HL-60 (cell line): ENCODE data around the gene TRIM50.

Experiments
- DNase-seq, 2 experiments: peaks; one replicate each; pipeline ENCODE4 v3.0.0-alpha.2; 2010 to 2020; ENCODE audit warnings: low read depth in 1 of 2, low spot score in 1 of 2
- H3K27ac ChIP-seq: fragments of 250-450 bp; sonication (Bioruptor Pico); replicated peaks from 2 replicates; pipeline ENCODE4 v1.5.1; 2020; ENCODE audit warnings: mild to moderate bottlenecking, moderate library complexity
- H3K27me3 ChIP-seq: fragments of 250-450 bp; sonication (Bioruptor Pico); 2 replicates; pipeline ENCODE4 v1.5.1; 2021; ENCODE audit warnings: mild to moderate bottlenecking, moderate library complexity; ENCODE audit not compliant: insufficient read depth, poor library complexity, severe bottlenecking
- H3K4me3 ChIP-seq: replicated peaks from 2 replicates; pipeline ENCODE4 v1.5.1; 2011; ENCODE audit warnings: mild to moderate bottlenecking, control low read depth, low read length; ENCODE audit not compliant: insufficient read depth
- GABPA ChIP-seq: IDR thresholded peaks from 2 replicates; pipeline ENCODE4 v1.6.1; 2012; ENCODE audit warnings: low read depth
- POLR2AphosphoS5 ChIP-seq: IDR thresholded peaks from 2 replicates; pipeline ENCODE4 v1.6.1; 2012; ENCODE audit warnings: low read depth
- SPI1 ChIP-seq: IDR thresholded peaks from 2 replicates; pipeline ENCODE4 v1.6.1; 2012; ENCODE audit warnings: low read depth, mild to moderate bottlenecking, borderline replicate concordance
- TF ChIP-seq, protein P1 (sequence below): IDR thresholded peaks from one replicate; pipeline ENCODE4 v1.5.1; 2011; ENCODE audit warnings: low read length, control low read depth, inconsistent platforms; ENCODE audit not compliant: insufficient read depth
- TF ChIP-seq, protein P2 (sequence below): IDR thresholded peaks from 2 replicates; pipeline ENCODE4 v1.6.1; 2012; ENCODE audit warnings: low read depth; ENCODE audit not compliant: insufficient replicate concordance

TRIM50 gene

DNA sequence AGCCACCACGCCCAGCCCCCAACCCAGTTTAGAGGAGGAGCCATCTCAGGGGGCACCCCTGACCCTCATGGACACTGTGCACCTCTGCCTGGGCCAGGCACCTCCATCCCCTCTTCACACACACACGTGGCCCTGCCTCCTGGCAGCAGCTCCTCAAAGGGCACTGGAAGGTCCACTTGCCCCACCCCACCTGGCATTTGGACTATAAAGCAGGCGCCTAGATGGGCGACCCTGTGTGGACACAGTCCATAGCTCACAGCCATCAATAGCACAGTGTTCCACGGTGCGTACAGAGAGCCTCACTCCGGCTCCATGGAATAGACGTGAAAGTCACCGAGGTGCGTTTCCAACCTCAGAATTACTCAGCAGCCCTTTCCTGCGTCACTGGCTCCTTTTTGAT lies 41.1 kb upstream of the TRIM50 start:
- TF ChIP-seq POLR2AphosphoS5: no peak
- TF ChIP-seq, protein P1, sequence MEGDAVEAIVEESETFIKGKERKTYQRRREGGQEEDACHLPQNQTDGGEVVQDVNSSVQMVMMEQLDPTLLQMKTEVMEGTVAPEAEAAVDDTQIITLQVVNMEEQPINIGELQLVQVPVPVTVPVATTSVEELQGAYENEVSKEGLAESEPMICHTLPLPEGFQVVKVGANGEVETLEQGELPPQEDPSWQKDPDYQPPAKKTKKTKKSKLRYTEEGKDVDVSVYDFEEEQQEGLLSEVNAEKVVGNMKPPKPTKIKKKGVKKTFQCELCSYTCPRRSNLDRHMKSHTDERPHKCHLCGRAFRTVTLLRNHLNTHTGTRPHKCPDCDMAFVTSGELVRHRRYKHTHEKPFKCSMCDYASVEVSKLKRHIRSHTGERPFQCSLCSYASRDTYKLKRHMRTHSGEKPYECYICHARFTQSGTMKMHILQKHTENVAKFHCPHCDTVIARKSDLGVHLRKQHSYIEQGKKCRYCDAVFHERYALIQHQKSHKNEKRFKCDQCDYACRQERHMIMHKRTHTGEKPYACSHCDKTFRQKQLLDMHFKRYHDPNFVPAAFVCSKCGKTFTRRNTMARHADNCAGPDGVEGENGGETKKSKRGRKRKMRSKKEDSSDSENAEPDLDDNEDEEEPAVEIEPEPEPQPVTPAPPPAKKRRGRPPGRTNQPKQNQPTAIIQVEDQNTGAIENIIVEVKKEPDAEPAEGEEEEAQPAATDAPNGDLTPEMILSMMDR: no peak
- TF ChIP-seq, protein P2, sequence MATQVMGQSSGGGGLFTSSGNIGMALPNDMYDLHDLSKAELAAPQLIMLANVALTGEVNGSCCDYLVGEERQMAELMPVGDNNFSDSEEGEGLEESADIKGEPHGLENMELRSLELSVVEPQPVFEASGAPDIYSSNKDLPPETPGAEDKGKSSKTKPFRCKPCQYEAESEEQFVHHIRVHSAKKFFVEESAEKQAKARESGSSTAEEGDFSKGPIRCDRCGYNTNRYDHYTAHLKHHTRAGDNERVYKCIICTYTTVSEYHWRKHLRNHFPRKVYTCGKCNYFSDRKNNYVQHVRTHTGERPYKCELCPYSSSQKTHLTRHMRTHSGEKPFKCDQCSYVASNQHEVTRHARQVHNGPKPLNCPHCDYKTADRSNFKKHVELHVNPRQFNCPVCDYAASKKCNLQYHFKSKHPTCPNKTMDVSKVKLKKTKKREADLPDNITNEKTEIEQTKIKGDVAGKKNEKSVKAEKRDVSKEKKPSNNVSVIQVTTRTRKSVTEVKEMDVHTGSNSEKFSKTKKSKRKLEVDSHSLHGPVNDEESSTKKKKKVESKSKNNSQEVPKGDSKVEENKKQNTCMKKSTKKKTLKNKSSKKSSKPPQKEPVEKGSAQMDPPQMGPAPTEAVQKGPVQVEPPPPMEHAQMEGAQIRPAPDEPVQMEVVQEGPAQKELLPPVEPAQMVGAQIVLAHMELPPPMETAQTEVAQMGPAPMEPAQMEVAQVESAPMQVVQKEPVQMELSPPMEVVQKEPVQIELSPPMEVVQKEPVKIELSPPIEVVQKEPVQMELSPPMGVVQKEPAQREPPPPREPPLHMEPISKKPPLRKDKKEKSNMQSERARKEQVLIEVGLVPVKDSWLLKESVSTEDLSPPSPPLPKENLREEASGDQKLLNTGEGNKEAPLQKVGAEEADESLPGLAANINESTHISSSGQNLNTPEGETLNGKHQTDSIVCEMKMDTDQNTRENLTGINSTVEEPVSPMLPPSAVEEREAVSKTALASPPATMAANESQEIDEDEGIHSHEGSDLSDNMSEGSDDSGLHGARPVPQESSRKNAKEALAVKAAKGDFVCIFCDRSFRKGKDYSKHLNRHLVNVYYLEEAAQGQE: no peak
- H3K4me3 ChIP-seq: no peak overlapping the region
- H3K27ac ChIP-seq: no peak overlapping the region
- no peak for DNase-seq
- no peaks in the 10 kb centered on the region for H3K27me3 ChIP-seq

DNA sequence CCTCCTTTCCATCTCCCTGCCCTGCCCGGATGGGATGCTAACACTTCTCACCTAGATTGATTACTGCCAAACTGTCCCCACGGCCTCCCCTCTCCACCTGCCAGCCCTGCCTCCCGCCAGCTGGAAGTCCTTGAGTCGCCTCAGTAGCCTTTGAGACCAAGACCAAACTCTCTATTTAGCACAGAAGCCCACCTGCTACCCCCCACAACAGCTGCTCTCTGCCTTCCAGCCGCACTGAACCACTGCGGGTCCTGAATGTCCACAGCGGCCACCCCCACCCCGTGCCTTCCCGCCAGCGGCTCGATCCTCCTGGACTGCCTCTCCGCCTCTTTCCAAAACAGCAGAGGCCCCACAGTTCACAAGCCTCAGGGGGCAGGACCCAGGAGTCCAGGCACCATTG lies 39.1 kb upstream of the TRIM50 start:
- Histone ChIP-seq H3K27ac (no peak overlapping the region), H3K27me3 (no peaks in the 10 kb centered on the region), H3K4me3 (no peak overlapping the region)
- DNase-seq: no peak
- no peak for TF ChIP-seq GABPA
- TF ChIP-seq, protein P2: no peak
- no peak for TF ChIP-seq SPI1
- TF ChIP-seq POLR2AphosphoS5: no peak
- TF ChIP-seq, protein P1: no peak

DNA sequence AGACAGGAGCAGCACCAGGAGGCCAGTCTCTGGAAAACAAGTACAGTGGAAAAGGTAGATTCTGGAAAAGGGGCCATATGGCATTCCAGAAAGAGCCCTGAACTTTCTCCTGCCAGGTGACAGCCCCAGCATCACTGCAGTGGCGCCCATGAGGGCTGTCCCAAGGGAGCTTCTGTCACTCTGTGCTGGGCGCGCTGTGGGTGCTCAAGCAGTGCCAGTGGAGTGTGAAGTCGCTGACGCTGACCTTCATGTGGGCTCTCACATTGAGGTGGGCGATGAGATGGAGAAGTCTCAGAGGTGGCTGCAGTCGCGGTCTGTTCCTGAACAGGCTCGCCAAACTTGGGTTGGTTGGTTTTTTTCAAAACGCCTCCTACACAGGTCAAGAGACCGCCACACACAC lies 38.2 kb upstream of the TRIM50 start:
- Histone ChIP-seq H3K27ac (no peak overlapping the region), H3K27me3 (no peaks in the 10 kb centered on the region), H3K4me3 (no peak overlapping the region)
- TF ChIP-seq, protein P1: no peak
- no peak for DNase-seq

DNA sequence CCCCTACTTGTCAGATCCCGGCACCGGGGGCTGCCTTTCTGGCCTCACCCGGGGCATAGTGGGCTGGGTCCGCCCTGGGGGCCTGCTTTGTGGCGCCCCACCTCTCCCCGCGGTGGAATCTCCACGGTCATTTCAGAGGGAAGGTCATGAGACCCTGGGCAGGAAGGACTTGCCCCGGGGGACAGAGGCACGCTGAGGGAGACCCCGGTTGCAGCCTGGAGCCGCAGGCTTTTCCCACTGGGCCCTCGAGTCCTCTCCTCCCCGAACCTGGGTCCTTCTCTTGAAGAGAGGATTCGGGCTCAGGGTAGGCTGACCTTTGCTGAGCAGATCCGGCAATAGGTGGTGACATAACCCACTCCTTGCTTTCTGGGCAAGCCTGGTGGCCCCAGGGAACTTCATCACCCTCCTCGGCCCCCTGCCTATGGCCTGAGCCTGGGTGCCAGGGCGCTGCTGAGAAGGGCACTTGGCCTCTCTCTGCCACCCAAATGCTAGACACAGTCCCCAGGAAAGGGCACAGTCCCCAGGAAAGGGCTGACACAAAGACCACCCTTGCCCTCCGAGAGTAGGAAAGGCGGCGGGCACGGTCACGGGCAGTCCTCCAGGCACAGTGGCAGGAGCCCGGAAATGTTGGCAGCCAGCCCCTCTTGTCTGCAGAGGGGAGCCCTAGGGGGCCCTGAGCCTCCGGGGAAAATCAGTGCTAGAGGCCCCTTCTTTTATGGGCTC lies 36.3 kb upstream of the TRIM50 start:
- no peak for TF ChIP-seq GABPA
- TF ChIP-seq, protein P2: no peak
- TF ChIP-seq SPI1: no peak
- TF ChIP-seq, protein P1: no peak
- TF ChIP-seq POLR2AphosphoS5: no peak
- Histone ChIP-seq H3K4me3 (no peak overlapping the region), H3K27me3 (no peaks in the 10 kb centered on the region), H3K27ac (no peak overlapping the region)
- DNase-seq: no peak
